NCI-H748 (cell line): ENCODE results near the gene SHLD3.
"Not testable (repeated sequence)": the region's sequence is repeated elsewhere in the genome, so short reads cannot be mapped to it uniquely, and the experiment has no call there.

ENCODE experiments used
- DNase-seq: peaks from one replicate; lab custom pipeline; 2025; ENCODE audit not compliant: unreplicated experiment; lab: John Stamatoyannopoulos, UW

SHLD3 gene

DNA sequence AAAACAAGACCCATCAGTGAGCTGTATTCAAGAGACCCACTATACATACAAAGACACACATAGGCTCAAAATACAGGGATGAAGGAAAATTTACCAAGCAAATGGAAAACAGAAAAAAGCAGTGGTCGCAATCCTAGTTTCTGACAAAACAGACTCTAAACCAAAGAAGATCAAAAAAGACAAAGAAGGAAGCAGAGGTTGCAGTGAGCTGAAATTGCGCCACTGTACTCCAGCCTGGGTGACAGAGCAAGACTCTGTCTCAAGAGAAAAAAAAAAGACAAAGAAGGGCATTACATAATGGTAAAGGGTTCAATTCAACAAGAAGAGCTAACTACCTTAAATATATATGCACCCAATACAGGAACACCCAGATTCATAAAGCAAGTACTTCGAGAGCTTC lies 51.2 kb downstream of the SHLD3 start:
- not testable (repeated sequence) for DNase-seq
